G401.6 (cell line): ENCODE data around the gene TMEM94.
"Not testable (repeated sequence)": the region's sequence is repeated elsewhere in the genome, so short reads cannot be mapped to it uniquely, and the experiment has no call there.

Experiments used
- FAIRE-seq: peaks from 2 replicates; lab custom pipeline; 2012; peaks lifted over from hg19 to GRCh38; lab: Jason Lieb, UNC

TMEM94 gene

GRCh38 chr17:75476752-75477489, 20.5 kb downstream of the TMEM94 start:
- FAIRE-seq = no peak

DNA sequence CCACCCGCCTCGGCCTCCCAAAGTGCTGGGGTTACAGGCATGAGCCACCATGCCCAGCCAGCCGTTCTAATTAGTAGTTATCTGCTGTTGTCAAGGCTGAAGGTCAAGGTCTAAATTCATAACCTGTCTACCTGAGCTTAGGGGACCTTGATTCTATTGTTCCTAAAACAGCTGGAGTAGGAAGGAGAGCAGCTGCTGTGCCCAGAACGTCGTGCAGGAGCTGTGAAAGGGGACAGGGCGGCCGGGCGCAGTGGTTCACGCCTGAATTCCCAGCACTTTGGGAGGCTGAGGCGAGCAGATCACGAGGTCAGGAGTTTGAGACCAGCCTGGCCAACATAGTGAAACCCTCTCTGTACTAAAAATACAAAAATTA, 21.0 kb downstream of the TMEM94 start:
- FAIRE-seq = not testable (repeated sequence)

DNA sequence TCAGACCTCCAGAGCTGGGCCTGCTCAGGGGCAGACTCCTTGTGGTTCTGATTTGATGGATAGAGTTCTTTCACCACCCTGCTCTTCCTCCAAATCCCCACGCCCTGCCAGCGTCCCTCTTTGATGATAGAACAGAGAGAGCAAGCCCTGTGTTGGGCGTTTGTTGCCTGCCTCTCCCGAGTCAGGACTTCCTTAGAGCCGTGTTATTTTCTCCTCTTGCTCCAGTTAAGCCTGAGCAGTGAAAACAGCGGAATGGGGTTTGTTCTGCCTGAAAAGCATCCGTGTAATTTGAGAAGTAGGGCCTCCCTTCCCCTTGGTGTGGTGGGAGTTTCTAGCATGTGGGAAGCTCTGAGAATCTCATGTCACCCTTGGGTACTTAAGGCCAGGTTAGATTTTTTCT, 22.1 kb downstream of the TMEM94 start:
- FAIRE-seq = no peak

DNA sequence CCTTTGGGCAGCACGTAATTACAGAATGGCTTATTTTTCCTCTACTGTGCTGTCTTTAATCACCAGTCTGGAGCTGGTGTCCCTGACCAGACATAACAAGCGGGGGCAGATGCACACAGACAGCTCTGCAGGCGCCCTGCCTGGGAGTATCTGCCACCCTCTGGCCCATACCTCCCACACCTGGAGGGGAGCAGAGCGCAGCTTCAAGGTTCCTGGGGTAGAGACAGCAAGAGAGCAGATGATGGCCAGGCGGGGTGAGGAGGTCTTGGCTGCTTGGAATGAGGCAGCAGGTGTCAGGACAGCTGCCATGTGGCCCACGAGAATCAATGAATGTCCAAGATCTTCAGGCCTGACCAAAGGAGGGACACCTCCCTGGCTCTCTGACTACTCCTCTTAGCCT, 23.8 kb downstream of the TMEM94 start:
- no peak for FAIRE-seq

DNA sequence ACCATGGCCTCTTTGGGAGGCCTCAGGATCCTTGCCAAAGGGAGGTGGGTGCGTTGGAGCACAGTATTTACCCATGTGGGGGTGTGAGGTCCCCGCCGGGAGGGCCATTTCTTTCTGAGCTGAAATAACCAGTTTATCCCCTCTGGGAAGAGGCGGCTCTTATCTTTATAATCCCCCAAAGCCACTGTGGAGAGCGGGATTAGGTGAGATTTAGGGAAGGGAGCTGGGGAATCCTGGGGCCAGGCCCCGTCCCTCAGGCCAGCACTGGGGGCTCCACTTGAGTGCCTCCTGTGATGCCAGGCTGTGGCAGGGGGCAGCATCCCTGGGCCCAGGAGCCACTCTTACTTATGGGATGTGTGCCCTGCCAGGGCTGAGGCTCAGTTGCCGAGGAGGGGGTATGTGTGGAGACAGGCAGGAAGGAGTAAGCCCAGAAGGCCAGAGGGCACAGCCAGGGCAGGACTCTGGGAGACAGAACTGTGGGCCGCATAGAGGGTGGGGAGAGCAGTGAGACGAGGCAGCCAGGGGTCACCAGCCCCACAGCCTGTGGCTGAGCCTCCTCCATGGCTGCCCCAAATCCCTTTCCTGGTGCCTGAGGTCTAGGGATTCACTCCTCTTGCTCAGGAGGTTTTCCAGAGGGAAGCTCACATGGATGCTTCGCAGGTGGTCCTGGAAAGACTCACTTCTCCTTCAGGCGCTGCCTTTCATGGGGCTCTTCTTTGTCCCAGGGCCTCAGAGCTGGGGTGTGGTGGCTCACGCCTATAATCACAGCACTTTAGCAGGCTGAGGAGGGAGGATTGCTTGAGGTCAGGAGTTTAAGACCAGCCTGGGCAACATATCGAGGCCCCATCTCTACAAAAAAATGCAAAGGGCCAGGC, 25.0 kb downstream of the TMEM94 start:
- no peak for FAIRE-seq

DNA sequence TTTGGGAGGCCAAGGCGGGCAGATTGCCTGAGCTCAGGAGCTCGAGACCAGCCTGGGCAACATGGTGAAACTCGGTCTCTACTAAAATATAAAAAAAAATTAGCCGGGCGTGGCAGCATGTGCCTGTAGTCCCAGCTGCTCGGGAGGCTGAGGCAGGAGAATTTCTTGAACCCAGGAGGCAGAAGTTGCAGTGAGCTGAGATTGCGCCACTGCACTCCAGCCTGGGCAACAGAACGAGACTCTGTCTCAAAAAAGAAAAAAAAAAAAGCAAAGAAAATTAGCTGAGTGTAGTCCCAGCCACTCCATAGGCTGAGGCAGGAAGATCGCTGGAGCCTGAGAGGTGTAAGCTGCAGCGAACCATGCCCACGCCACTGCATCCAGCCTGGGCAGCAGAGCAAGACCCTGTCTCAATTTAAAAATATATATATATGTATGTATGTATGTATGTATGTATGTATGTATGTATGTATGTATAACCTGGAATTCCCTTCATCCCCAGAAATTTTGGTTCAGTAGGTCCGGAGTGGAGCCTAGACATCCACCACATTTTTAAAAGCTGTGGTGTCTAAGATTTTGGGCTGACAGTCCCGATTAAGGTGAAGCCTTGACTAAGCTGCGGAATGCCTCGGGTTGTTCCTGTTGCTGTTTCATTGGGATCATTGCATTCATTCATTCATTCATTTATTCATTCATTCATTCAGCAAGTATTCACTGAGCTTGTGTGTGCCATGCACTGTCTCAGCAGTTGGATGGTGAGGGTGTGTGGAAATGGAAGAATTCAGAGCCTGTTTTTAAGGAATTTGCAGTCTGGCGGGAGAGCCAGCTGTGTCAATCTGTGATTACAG, 25.9 kb downstream of the TMEM94 start:
- FAIRE-seq = no peak

DNA sequence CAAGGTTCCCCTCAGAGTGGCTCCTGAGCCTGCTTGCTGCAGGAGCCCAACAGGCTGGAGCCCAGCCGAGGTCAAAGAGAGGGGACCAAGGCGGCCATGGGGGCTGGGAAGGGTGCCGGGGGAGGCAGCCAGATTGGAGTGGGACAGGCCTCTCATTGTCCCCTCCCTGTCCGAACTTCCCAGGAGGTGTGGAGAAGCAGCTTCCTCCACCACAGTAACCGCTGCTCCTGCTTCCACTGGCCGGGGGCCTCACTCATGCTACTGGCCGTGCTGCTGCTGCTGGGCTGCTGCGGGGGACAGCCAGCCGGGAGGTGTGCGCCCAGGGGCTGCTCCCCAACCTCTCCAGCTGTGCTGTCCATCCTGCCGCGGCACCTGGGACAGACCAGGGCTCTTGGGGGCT, 29.3 kb downstream of the TMEM94 start:
- no peak for FAIRE-seq

DNA sequence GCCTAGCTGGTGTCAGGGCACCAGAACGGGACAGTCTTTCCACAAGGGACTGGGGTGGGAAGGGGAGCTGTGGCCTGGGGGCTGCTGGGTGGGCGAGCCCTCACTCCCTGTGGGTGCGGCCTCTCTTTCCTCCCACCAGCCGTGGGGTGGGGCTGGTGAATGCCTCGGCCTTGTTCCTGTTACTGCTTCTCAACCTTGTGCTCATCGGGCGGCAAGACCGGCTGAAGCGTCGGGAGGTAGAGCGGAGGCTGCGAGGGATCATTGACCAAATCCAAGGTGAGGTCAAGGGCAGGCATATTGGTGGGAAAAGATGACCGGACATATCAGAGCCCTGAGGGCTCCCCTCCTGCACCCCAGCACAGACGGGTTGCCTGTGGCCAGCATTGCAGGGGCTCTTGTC, 29.7 kb downstream of the TMEM94 start:
- FAIRE-seq = no peak

GRCh38 chr17:75486951-75487350, 30.5 kb downstream of the TMEM94 start:
- no peak for FAIRE-seq

DNA sequence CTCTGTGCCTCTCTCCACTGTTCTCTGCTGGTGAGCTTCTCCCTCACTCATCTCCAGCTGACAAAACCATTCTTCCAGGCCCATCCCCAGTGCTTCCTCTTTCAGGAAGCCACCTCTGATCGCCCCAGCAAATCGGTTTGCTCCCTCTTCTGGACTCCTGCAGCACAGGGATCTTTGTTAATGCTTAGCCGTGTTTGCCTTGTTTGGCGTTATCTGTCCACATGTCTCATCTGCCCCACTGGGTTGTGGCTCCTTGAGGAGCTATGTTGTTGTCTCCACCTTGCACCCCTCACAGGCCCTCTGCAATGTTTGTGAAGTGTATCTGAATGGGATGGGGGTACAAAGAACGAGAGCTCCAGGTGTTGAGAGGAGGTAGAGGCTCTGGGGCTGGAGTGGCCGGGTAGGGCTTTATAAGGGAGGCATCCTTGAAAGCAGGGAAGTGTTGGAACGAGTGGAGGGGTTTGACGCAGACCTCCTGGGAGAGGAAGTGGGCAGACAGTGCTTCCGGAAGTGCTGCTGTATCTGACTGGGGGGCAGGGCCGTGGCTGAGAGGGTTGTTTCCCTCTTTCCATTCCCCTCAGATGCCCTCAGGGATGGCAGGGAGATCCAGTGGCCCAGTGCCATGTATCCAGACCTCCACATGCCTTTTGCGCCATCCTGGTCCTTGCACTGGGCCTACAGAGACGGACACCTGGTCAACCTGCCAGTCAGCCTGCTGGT, 31.1 kb downstream of the TMEM94 start:
- no peak for FAIRE-seq

GRCh38 chr17:75488693-75489510, 32.5 kb downstream of the TMEM94 start:
- no peak for FAIRE-seq

- FAIRE-seq = no peak
Observed at GRCh38 chr17:75489511-75489955, 33.1 kb downstream of the TMEM94 start.

- FAIRE-seq = no peak
Observed at GRCh38 chr17:75490173-75490743, 33.8 kb downstream of the TMEM94 start.

DNA sequence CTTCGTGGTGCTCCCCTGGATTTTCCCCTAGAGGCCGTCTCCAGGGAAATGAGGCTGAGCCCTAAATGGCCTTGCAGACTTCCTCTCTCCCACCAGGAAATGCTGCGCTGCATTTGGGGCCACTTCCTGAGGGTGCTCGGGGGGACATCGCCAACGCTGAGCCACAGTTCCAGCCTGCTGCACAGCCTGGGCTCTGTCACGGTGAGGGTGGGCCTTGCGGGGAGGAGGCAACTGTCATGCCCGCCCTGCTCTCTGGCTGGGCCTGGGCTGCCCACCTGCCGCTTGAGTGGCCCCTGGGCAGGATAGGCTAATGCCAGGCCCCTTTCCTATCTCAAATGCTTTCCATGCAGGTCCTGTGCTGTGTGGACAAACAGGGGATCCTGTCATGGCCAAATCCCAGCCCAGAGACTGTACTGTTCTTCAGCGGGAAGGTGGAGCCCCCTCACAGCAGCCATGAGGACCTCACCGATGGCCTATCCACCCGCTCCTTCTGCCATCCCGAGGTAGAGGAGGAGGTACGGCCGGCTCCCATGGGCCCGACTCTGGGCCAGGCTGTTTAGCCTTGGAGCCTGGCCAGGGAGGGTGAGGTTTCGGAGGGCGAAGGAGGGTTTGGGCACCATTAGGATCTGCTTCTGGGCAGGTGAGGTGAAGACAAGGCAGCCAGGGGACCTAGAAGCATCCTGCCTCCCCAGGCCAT, 34.7 kb downstream of the TMEM94 start:
- no peak for FAIRE-seq

GRCh38 chr17:75491680-75492079, 35.2 kb downstream of the TMEM94 start:
- no peak for FAIRE-seq

DNA sequence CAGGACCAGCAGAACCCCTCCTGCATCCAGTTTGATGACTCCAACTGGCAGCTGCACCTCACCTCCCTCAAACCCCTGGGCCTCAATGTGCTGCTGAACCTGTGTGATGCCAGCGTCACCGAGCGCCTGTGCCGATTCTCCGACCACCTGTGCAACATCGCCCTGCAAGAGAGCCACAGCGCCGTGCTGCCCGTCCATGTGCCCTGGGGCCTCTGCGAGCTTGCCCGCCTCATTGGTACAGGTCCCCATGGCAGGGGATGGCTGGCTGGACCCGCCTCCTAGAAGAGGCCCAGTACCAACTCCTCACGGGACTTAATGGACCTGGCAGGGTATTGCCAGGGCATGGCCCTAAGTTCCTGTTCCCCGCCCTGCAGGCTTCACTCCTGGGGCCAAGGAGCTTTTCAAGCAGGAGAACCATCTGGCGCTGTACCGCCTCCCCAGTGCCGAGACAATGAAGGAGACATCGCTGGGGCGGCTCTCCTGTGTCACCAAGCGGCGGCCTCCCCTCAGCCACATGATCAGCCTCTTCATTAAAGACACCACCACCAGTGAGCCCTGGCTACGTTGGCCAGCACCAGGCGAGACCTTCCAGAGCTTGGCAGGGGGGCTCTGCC, 36.2 kb downstream of the TMEM94 start:
- no peak for FAIRE-seq

GRCh38 chr17:75493476-75494129, 37.2 kb downstream of the TMEM94 start:
- FAIRE-seq = no peak

- no peak for FAIRE-seq
Observed at GRCh38 chr17:75494326-75494877, 38.0 kb downstream of the TMEM94 start.

- FAIRE-seq = no peak
Observed at GRCh38 chr17:75496005-75496404, 39.6 kb downstream of the TMEM94 start.
